Amniotic stem cell (primary cell): ENCODE data around the gene TOMM40L.
"Not testable (repeated sequence)": the region's sequence is repeated elsewhere in the genome, so short reads cannot be mapped to it uniquely, and the experiment has no call there.

Experiments used
- DNase-seq: peaks from one replicate; lab custom pipeline; 2025; lab: John Stamatoyannopoulos, UW

The TOMM40L gene

DNA sequence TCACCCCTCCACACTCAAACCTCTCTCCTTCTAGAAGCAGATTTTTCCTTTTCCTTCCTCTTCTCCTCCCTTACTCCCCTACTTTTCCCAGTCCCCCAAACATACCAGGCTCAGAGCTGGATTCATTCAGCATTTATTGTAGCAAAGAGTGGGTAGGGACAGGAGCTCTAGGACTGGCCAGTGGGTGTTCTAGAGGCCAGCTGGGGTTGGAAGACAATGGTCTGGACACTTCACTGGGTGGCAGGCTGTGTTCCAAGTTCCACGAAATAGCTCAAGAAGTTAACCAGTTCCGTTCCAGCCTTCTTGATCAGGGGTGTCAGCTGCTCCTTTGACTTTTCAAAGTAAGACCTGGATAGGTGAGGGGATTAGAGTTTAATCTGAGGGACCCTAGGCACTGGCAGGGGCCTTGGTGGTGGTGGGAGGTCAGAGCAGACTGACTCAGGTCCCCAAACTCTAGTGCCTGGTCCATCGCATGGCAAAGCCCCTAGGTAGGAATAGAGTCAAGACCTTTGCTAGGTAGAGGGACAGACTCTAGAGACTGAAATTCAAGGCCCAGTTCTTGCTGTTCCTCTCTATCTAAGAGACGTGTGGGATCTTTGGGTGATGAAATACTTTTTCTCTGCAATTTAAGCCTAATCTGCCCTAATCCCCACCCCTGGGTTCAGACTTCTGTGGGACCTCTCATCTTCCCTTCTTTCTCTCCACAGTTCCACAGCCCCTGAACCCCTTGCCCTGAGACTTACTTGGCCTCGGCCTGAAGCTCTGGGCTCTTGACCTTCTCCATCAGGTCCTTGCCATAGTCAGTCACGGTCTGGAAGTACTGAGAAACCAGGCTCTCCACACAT is 3.5 kb upstream of the TOMM40L start:
- DNase-seq, result no peak

DNA sequence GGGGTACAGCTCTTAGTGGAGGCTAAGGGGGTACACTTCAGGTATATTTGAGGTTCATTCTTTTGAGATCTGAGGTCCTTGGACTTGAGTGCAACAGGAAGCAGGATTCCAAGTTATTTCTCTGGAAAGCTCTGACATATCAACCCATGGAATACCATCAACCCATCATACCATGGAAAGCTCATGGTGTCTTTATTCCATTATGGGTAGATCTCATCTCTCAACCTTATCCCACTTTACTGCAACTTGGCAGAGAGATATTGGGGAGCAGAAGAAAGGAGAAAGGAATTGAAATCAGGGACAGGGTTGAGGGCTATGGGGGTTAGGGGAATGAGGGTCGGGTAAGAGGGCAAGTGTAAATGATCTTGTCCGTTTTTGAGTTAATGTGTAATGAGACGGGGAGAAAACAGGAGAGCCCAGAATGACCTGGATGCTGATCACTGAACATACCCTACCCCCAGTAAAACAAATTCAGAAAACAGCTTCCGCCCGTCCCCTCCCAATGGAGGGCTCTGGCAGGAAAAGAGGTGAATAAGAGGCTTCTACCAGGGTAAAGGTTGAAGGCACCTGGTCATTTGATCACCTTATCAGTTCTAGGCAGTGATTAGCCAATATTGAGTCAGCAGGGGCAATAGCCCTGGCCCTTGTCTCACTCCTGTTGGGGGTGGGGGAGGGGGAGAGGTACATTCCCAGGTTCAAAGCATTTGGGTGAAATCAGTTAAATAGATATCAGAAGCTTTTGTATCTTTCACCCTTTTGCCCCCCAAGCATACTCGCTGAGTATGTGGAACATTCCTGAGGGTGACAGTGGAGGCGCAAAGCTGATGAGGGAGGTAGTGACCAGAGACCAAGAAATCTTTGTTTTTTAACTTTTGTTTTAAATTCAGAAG is 1.8 kb upstream of the TOMM40L start:
- no peak for DNase-seq

DNA sequence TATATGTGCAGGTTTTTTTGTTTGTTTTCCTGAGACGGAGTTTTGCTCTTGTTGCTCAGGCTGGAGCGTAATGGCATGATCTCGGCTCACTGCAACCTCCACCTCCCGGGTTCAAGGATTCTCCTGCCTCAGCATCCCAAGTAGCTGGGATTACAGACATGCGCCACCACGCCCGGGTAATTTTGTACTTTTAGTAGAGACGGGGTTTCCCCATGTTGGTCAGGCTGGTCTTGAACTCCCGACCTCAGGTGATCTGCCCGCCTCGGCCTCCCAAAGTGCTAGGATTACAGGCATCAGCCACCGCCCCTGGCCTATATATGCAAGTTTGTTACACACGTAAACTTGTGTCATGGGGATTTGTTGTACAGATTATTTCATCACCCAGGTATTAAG is 1.2 kb upstream of the TOMM40L start:
- DNase-seq, result not testable (repeated sequence)

DNA sequence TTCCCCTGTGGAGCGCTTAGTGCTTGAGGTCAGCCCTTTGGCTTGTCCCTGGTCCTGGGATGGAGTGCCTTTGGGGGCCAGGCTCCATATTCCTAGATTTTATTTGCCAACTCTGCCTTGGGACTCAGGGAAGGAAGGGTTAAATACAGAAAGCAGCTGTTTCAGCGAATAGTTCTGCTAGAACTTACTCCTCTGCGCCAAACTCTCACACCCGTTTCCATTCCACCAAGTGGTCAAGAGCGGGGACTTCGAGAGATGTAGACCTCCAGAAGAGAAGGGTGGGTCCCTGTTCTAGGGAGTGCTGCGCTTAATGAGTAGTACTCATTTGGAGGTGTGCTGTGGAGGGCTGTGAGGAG is 704 bp upstream of the TOMM40L start:
- DNase-seq, result no peak

DNA sequence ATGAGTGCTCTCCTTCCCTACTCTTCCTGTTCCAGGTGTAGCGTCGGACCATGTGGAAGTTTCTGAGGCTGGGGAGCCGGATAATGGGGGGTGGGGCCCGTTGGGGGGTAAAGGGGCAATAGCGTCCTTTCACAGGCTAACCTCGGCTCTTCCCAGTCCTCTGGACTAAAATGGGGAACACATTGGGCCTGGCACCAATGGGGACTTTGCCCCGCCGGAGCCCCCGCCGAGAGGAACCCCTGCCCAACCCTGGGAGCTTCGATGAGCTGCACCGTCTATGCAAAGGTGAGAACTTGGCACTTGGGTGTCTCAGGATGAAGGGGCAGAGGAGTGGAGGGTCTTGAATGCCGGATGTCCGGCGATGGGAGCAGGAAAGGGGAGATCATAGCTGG is 456 bp downstream of the TOMM40L start:
- no peak for DNase-seq

DNA sequence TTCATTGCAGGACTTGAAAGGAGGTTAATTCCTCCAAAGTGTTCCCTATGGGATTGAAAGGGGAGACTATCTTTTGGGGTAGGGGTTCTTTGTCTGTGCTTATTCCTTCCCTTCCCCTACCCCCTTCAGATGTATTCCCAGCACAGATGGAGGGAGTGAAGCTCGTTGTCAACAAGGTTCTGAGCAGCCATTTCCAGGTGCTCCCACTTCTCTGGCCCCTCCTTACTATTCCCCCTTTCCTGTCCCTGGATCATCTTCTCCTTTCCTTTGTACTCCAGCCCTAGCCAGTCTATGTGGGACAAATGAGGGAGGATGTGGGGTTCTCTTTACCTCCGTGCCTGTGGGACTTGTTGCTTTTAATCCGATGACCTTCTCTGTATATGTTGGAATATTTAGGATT is 899 bp downstream of the TOMM40L start:
- no peak for DNase-seq

DNA sequence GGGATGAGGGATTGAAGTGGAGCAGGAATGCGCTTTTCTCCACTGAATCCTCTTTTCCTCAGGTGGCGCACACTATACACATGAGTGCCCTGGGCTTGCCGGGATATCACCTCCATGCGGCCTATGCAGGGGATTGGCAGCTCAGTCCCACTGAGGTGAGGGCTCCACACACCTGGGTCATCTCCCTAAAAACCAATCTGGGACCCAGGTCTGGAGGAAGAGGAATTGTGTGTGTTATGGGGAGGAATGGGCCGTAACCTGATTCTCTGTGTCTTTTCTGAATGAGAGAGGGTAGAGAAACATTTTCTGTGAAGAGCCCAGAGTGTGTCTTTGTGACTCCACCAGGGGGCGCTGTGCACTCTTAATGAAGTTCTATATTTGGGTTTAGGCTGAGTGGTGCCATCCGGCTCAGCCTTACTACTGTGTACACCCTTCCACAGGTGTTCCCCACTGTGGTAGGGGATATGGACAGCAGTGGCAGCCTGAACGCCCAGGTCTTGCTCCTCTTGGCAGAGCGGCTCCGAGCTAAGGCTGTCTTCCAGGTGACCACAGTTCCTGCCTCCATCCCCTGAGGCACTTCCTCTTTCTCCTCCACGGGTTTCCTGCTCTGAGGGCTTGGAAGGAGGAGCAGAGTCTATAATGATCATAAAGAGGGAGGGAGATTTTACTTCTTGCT is 1.5 kb downstream of the TOMM40L start:
- DNase-seq, result peak; percentile 56

DNA sequence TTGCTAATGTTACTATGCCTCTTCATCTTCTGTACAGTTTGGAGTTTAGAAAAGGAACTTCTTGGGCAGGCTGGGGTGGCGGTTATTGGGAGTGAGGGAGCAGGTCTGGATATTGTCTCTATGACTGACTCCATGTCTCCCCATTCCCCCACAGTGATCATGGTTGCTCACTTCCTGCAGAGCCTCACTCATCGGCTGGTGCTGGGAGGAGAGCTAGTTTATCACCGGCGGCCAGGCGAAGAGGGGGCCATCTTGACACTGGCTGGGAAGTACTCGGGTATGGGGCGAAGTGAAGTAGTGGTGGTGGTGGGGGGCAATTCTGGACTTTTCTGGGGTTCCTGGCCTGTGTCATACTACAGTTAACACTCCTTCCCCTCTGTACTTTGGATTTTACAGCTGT is 2.2 kb downstream of the TOMM40L start:
- no peak for DNase-seq

DNA sequence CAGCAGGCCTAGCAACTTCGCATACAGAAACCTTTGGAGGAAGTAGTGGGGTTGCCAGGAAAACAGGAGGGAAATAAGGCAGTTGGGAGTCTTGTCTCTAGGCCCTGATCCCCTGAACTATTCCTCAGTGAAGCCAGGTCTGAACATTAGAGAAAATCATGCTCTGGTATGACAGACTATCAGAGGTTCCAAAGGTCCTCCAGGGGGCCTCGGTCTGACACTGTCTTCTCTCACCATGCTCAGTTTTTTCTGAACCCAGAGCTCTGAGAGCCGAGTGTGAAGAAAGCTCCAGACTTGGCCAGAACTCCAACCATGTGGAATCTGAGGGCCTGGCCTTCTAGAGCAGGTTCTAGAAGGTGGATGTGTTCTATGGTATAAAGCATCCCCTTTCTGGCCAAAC is 4.0 kb downstream of the TOMM40L start:
- no peak for DNase-seq

DNA sequence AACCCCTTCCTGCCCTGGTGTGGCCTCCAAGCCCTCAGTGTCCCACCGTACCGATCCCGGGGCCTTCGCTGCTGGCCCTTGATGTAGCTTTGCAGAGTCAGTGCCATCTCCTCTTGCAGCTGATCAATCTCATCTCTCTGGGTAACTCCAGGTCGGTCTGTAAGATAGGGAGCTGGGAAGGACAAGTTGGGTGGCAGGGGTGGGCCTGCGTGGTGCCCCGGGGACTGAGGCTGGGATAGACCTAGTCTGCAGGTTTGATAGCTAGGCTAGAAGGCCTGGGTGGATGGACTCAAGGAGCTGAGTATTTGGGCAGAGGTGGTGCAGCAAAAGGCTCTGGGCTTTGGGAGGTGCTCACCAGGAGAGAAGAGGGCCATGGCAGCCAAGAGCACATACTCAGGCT is 4.9 kb downstream of the TOMM40L start:
- DNase-seq, result no peak

DNA sequence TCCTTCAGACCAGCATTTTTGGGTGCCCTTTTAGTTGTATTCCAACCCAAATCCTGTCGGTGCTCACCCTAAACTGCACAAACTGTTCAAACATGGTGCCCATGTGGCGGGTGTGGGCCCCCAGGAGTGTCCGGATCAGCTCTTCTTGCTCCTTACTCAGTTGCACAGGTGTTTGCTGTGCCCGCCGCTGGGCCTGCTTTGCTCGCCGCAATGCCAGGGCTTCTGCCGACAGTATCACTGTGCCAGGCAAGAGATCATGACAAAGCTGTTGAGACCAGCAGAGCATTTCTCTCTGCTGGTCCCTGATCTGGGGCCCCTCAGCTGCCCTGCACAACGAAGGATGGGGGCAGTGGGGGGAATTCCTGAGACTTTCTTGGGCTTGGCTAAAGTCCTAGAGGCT is 7.2 kb downstream of the TOMM40L start:
- DNase-seq, result no peak

DNA sequence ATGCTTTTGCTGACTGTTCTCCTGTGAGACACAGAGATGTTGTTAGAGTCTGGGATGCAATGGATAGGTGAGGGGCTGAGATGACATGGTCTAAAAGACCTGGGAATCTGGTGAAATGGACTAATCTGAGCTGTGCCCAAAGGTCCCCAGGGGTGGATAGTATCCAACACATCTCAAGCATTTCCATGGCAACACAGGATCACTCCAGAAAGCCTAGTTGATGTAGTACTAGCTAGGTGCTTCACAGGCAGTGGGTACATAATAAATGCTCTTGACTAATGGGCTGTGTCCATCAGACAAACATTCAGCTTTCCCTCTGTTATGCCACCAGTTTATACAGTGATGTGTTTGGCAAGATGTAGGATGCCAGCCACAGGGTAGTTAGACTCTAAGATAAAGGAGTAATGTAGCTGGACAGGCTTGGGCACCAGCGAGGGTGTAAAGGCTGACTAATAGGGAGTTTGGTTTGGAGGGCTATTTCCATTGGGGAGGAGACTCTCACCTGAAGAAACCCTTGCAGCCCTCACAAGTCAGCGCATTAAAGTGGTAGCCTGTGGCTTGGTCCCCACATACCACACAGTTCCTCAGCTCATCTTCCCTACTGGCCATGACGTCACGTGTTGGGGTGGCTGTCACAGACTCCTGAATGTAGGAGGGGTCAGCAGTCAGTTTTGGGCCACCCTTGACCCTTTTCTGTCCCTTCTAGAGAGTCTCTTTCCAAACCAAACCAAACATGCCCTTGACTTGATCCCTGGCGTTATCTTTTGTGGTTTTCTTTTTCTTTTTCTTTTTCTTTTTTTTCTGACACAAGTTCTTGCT is 10.3 kb downstream of the TOMM40L start:
- DNase-seq, result no peak

DNA sequence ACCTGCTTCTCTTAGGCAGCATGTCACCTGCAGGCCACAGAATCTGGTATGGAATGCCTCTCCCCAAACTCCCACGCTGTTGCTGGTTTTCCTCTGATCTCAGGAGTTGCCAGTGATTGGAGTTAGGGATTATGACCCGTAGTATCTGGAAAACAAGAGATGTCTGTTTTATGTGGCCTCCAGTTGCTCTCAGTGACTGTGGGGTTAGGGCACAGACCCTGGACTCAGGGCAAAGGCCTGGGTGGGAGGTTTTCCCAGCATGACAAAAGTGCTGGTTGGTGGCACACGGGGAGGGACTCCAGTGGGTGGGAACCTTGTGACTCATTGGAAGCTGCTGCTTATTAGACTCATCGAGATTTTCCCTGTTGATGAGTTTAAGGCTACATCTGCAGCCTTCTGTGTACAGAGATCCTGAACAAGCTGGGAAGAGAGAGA is 12.2 kb downstream of the TOMM40L start, which contains the start of gene NR1I3:
Gene NR1I3, minus strand, starts transcription at position 165 of the 435 bp plus-strand sequence. CDS start 1,638 bp downstream, outside the sequence.
- no peak for DNase-seq

DNA sequence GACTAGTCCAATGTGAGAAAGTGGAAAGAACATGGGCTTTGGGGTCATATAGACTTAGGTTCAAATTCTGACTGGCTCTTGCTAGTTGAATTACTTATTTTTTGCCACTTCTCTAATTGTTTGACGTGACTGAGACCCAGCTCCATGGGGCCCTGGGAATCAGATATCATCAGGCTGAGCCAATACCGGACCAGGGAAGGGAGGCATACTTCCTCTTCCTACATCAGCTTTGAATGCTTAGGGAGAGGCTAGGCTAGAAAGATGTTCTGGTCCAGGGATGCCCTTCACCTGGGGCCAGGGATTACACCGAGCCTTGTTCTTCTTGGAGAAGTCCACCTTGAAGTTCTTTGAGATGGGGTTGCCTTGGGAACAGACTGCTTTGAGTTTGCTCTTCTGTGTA is 15.8 kb downstream of the TOMM40L start:
- DNase-seq, result no peak

DNA sequence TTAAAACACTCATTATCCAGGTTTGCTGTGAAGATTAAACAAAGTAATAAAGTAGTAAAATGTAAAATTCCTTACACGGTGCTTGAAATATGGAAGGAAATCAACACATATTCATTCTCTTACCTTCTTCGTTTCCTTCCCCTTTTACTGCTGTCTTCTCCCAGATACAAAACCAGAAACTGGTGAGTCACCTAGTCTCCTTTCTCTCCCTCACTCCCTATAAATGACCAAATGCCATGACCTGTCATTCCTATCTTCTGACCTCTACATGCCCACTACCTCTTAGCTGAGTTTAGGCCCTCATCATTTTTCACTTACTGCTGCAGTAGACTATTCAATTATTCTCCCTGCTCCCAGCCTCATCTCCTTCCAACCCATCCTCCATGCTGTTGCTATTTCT is 16.5 kb downstream of the TOMM40L start:
- no peak for DNase-seq

DNA sequence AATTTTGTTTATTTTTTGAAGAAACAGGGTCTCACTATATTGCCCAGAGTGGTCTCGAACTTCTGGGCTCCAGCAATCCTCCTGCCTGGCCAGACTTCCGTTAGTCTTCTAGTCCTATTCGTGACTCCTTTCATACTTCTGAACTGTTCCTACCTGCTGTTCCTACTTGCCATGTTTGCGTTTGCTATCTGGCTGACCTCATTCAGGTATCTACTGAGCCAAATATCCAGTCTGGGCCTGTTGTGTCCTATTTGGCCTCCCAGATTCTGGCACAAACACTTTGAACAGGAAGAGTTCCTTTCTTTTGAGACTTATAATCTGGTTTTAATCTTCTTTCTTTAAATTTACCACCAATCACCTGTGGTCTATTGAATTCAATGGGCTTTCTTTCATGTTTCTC is 19.0 kb downstream of the TOMM40L start:
- no peak for DNase-seq

DNA sequence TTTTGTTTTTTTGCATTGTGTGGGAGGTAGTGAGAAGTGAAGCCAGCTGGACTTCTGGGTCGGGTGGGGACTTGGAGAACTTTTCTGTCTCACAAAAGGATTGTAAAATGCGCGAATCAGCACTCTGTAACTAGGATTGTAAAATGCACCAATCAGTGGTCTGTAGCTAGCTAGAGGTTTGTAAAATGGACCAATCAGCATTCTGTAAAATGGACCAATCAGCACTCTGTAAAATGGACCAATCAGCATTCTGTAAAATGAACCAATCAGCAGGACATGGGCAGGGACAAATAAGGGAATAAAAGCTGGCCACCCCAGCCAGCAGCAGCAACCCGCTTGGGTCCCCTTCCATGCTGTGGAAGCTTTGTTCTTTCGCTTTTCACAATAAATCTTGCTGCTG is 24.2 kb downstream of the TOMM40L start:
- DNase-seq, result not testable (repeated sequence)

DNA sequence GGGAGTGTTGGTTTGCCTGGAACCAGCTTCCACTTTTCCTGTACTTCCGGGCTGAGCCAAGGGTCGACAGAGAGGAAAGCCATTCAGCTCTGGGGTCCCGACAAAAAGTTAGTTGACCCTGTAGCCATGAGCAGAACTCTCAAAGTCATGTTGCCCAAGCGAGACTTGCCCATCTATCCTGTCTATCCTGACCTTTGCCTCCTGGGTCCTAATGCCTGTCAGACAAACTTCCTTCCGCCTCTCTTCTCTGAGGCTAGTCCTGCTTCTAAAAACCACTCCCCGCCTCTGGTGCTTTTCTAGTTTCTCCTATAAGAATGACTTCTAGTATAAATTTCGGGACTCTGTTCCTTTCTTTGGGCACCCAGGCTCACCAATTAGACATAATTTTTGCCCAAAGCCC is 25.0 kb downstream of the TOMM40L start:
- DNase-seq, result no peak

DNA sequence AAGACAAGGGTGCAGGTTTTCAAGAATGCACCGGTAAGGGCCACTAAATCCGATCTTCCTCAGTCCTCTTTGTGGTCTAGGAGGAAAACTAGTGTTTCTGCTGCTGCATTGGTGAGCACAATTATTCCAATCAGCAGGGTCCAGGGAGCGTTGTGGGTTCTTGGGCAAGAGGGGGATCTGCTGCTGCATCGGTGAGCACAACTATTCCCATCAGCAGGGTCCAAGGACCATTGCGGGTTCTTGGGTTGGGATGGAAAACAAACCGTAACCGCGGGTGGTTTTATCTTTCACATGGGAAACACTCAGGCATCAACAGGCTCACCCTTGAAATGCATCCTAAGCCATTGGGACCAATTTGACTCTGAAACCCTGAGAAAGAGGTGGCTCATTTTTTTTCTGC is 25.7 kb downstream of the TOMM40L start:
- no peak for DNase-seq

DNA sequence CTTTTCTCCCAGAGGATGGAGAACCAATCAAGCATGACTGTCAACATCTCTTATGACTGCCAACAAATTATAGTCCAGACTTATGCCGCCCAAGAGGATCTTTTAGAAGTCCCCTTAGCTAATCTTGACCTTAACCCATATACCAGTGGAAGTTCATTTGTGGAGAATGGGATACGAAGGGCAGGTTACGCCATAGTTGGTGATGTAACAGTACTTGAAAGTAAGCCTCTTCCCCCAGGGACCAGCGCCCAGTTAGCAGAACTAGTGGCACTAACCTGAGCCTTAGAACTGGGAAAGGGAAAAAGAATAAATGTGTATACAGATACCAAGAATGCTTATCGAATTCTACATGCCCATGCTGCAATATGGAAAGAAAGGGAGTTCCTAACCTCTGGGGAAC is 29.4 kb downstream of the TOMM40L start:
- DNase-seq, result not testable (repeated sequence)

DNA sequence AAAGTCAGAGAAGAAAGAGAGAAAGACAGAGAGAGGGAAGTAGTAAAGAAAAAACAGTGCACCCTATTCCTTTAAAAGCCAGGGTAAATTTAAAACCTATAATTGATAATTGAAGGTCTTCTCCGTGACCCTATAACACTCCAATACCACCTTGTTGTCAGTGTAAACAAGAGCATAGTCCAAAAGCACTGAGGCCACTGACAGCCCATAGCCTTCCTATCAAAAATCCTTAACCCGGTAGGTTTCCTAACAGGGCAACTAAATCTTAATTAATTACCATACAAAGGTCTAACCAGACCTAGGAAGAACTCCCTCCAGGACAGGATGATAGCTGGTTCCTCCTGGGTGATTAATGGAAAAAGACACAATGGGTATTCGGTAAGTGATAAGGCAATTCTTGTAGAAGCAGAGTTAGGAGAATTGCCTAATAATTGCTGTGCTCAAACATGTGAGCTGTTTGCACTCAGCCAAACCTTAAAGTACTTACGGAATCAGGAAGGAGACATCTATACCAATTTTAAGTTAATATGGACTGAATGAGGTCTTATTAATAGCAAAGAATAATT is 30.2 kb downstream of the TOMM40L start:
- not testable (repeated sequence) for DNase-seq
